ENCODE results near the gene CCNB2. TPM values are rescaled to one million over a fixed set of nuclear protein-coding genes. Genes with fewer than 3 reads are reported as not detected.

CCNB2 gene
- total and polyA plus RNA-seq, 8 donors: 3.3 to 70.1 (median 33.8) TPM

DNA sequence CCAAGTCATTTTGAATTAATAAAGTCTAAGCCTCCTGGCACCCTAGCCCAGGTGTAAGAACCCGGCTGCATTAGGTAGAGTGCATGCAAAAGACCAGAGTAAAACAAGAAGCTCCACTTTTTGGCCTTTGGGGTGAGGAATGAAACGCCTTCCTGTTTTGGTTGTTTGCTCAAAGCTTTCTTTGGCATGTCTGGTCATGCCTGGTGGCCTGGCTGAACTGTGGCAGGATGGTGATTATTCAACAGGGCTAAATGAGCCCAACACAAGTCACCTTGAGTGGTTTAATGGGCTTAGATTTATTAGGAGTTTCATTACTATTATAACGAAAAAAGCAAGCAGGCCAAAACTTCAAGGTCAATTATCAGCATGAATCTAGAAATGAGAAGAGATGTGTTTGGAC lies 60.8 kb downstream of the CCNB2 start:
- H3K36me3 ChIP-seq: peaks cover 0 to 25% of the 10 kb centered on the region in 2 donors
- H3K4me1 ChIP-seq: peaks cover 10 to 28% of the 10 kb centered on the region in 2 donors
- TF ChIP-seq CTCF (IDR thresholded peaks at IDR 0.05): no peak
- ATAC-seq (peak; percentile 23), DNase-seq (no peak)
- peak overlapping the region in 1 of 2 donors; percentile 57 for H3K27ac ChIP-seq
- intact Hi-C loops (cut with DNase I): no loop called here
- no peaks in the 10 kb centered on the region for H3K9me3 ChIP-seq
- H3K4me3 ChIP-seq: no peak overlapping the region
- H3K27me3 ChIP-seq: no peaks in the 10 kb centered on the region

GRCh38 chr15:59166166-59166565 lies 61.2 kb downstream of the CCNB2 start:
- TF ChIP-seq CTCF (IDR thresholded peaks at IDR 0.05): no peak

DNA sequence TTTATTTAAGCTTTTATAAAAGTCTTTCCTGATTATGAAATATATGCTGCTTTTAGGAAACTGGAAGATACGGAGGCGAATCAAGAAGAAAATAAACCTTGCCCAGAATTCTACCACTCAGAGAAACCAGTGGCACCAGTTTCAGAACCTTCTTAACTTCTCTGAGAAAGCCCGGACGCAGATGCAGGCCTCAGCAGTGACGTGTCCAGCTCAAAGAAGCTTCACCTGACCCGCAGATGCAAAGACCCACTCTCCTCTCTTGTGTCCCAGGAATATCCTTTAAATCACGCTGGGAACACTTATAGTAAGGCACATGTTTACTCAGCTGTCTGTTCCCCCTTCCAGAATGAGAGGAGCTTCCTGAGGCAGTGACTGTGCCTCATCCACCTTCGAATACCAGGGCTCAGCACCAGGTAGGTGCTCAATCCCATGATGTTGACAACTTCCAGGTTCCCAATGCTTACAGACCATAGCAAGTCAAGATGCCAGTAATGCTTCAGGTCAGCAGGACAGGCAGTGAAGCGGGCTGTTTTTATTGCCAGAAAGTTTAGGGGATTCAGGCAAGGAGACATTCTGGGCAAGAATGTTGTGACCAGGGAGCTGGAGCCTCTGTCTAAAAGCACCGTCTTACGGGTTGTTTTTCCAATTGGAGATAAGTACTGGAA lies 61.8 kb downstream of the CCNB2 start:
- peak overlapping the region; percentile 37 to 57 for H3K27ac ChIP-seq

More at GRCh38 chr15:59166166-59166565, 61.2 kb downstream of the CCNB2 start:
- intact Hi-C loops (cut with DNase I): no loop called here
- DNase-seq (no peak), ATAC-seq (no peak)
- no peak overlapping the region for H3K4me3 ChIP-seq
- peaks cover 10 to 28% of the 10 kb centered on the region in 2 donors for H3K4me1 ChIP-seq
- H3K9me3 ChIP-seq: no peaks in the 10 kb centered on the region
- peak overlapping the region; percentile 37 to 57 for H3K27ac ChIP-seq
- H3K36me3 ChIP-seq: peaks cover 0 to 25% of the 10 kb centered on the region in 2 donors
- no peaks in the 10 kb centered on the region for H3K27me3 ChIP-seq

GRCh38 chr15:59168536-59168935 lies 63.6 kb downstream of the CCNB2 start:
- H3K4me3 ChIP-seq: no peak overlapping the region
- peaks cover 0 to 23% of the 10 kb centered on the region in 2 donors for H3K36me3 ChIP-seq
- ATAC-seq (peak; percentile 34), DNase-seq (no peak)
- peak overlapping the region; percentile 70 for H3K27ac ChIP-seq
- no peaks in the 10 kb centered on the region for H3K9me3 ChIP-seq
- intact Hi-C loops (cut with DNase I): no loop called here
- no peaks in the 10 kb centered on the region for H3K27me3 ChIP-seq
- peaks cover 10 to 28% of the 10 kb centered on the region in 2 donors for H3K4me1 ChIP-seq
- no peak for TF ChIP-seq CTCF (IDR thresholded peaks at IDR 0.05)

More for the DNA sequence above, 61.8 kb downstream of the CCNB2 start:
- DNase-seq: peak in 1 of 4 donors; percentile 28
- peak; percentile 62 for ATAC-seq
- Histone ChIP-seq H3K4me3 (no peak overlapping the region), H3K27me3 (no peaks in the 10 kb centered on the region), H3K36me3 (peaks cover 0 to 26% of the 10 kb centered on the region in 2 donors), H3K4me1 (peaks cover 10 to 28% of the 10 kb centered on the region in 2 donors), H3K9me3 (no peaks in the 10 kb centered on the region)
- no peak for TF ChIP-seq CTCF (IDR thresholded peaks at IDR 0.05)
- intact Hi-C loops (cut with DNase I): no loop called here

GRCh38 chr15:59169251-59169708 lies 64.3 kb downstream of the CCNB2 start:
- TF ChIP-seq CTCF (IDR thresholded peaks at IDR 0.05): no peak
- Histone ChIP-seq H3K9me3 (no peaks in the 10 kb centered on the region), H3K4me1 (peaks cover 10 to 28% of the 10 kb centered on the region in 2 donors), H3K27me3 (no peaks in the 10 kb centered on the region), H3K36me3 (peaks cover 0 to 23% of the 10 kb centered on the region in 2 donors), H3K27ac (peak overlapping the region; percentile 70), H3K4me3 (no peak overlapping the region)
- no peak for DNase-seq
- intact Hi-C loops (cut with DNase I): no loop called here
- peak; percentile 55 for ATAC-seq

Measured in left lung (tissue), 10 donors.